Gastrocnemius medialis (tissue), 4 donors: Measurements from ENCODE around the gene PRDX3.

ENCODE experiments used
- CTCF ChIP-seq, 5 experiments: fragments of 450-650 bp in 3 of 5; fragments of 200-600 bp in 2 of 5; sonication (generic) in 2 of 5; IDR thresholded peaks in 4 of 5; conservative IDR thresholded peaks in 1 of 5; 1 replicate in 4 of 5; 2 replicates in 1 of 5; pipeline ENCODE4 v1.5.1; 2016 to 2019; ENCODE audit warnings: antibody characterized with exemption in 5 of 5, mild to moderate bottlenecking in 3 of 5, moderate library complexity in 3 of 5
- POLR2A ChIP-seq, 2 donors: fragments of 450-650 bp; IDR thresholded peaks; one replicate each; pipeline ENCODE4 v1.6.1; 2017; ENCODE audit warnings: antibody characterized with exemption in 2 of 2, mild to moderate bottlenecking in 2 of 2, moderate library complexity in 2 of 2

GRCh38 chr10:119162452-119163092, 16.0 kb downstream of the PRDX3 start:
- TF ChIP-seq CTCF (IDR thresholded peaks at IDR 0.05 in 4 of 5, conservative IDR thresholded peaks at IDR 0.05 in 1 of 5) = no peak
- no peak for TF ChIP-seq POLR2A (IDR thresholded peaks at IDR 0.05)
